ENCODE data around the gene MEIS2.

MEIS2 gene

GRCh38 chr15:36951731-36952247 lies 148.6 kb downstream of the MEIS2 start:
- DNase-seq, result no peak

DNA sequence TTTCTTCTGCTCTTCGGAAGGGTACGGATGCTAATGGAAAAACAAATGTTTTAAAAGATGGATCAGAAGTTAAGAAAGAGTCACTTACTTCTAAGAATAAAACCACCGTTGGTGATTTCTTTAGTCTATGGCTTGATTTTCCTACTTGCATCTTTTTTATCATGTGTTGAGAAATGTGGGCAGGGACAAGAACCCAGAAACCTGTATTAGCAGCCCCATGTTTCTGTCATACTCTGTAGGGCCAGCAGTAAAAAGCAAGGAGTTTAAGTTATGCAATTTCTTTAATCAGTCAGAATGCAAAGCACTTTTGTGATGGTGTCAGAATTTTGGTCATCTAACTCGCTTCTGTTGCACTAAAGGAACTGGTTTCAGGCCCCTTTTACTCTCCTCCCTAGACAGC lies 150.0 kb downstream of the MEIS2 start:
- no peak for DNase-seq

- no peak for DNase-seq
Observed at GRCh38 chr15:36948982-36949381, 151.4 kb downstream of the MEIS2 start.

DNA sequence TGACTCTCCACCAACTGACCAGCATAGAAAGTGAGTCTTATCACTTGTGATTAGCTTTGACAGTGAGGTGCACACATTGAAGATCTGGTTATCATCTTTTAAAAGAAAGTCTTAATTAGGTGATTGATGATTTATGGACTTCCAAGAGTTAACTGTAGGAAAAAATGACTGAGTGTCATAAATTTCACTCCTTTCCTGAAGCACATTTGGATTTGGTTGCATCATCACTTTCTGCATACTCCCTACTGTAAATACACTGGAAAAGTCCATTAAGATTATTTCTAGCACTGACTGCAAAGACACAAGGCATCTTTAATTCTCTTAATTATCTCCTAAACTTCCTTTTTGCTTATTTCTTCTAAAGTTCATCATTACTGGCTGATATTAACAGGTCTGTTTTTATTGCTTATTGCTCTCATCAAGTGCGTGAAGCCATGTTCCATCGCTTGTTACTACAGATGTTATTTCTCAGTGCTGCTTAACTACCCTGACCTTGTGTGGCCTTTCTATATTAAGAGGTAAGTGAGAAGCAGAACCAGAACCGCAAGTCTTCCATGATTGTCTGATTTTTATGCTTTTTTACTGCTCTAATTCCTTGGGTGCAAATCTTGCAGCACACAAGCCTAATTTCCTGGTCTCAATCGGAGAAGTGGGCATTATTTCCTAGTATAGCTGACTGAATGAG lies 153.2 kb downstream of the MEIS2 start:
- no peak for DNase-seq

DNA sequence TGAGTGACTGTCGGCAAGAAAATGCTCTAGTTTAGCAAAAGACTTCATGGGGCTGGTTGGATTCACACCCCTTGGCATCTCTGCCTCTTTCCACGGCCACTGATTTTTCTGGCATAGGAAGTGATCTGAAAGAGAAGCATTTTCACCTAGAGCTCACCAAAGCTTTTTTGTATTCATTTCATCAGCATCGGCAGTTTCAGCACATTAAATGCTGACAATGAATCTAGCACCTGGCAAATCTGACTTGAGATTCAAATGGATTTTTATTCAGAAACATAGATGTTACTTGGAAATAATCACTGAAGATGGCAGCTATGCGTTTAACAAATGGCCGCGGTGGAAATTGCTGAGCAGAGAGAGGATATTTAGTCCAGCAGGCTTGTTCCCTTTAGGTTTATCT lies 155.9 kb downstream of the MEIS2 start:
- DNase-seq, result no peak

DNA sequence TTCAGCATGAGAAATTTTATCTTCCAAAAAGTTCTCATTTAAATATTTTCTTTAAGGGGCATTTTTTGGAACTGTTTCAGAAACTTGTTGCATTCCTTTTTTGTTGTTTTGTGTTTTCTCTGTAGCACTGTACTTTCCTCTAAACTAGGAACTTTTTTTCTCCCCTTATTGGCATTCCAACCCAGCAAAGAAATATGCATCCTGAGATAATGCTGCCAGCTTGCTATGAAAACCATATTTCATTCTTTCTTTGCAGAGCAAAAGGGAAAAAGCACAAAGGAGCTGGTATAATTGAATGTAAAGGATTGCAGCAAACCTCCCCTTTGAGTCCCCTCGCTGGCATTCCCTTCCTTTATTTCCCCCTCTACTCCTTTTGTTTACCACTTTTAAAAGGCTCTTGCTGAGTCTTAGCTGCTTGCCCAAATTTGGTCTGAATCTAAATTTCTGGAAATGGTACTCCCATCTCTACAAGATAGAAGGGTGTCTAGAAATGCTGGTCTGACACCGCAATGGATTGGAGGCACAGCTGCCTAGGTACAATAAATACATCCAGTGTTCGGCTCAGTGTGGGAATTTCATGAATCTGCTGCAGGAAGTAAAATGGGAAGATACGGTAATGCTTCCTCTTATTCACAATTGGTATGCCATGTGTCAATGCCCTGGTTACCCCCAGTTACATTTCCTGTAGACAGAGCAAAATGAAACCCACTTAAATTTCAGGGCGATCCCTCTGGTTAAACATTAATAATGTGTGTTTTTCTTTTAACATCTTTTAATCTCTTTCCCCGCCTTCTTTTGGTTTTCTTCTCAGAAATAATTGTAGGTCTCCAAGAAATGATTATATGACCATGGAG lies 156.6 kb downstream of the MEIS2 start:
- no peak for DNase-seq

GRCh38 chr15:36942248-36942827 lies 158.0 kb downstream of the MEIS2 start:
- DNase-seq, result no peak

DNA sequence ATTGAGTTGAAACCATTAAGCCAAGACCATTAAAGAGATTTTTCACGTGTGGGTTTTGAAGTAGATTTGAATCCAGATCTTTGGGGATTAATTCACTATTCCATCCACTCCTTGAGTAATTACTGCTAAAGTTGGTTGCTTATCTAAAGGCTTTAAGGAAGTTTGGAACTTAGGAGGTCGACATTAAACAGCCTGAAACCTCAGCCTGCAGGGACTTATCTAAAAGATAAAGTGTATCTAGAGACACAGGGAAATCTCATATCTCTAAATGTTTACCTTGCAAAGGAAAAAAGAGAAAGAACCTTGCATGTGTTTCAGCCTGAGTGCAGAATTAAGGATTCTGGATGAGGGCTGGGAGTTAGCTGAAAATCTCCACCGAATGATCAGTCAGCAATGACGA lies 158.6 kb downstream of the MEIS2 start:
- DNase-seq, result no peak

- DNase-seq, result no peak
Observed at GRCh38 chr15:36940636-36941260, 159.6 kb downstream of the MEIS2 start.

- no peak for DNase-seq
Observed at GRCh38 chr15:36940219-36940618, 160.1 kb downstream of the MEIS2 start.

GRCh38 chr15:36938764-36939163 lies 161.6 kb downstream of the MEIS2 start:
- no peak for DNase-seq

DNA sequence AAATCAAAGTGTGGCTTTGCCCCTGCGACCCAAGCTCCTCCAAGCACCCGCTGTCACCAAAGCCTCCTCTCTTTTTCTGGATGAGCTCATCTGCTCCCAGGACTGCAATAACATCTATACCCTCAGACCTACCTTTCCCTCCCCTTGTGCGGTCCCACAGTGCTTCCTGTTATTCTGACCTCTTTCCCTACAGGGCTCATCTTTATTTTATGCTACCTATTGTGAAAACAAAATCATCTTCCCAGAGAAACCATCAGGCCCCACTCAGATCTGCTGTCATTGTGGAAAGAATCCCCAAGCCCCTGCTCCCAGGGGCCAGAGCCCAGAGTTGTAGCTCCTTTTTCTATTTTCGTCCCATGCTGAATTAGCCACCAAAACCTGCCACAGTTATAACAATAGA lies 162.2 kb downstream of the MEIS2 start:
- DNase-seq, result no peak

DNA sequence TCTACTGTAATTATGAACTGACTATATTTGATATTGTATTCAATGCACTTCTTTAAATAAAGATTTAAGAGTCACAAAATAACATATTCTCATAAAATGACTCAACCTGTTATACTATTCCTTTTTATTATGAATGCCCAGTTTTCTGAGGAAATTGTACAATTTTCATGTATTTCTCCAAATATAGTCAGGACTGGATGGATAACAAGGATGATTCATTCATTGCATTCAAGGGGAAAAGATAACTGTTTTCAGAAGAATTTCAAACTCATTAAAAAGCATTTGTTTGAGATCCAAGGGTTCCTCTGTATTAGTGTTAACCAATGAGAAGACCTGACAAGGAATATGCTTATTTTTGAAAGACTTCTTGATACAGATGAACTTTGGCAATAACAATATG lies 163.7 kb downstream of the MEIS2 start:
- no peak for DNase-seq

DNA sequence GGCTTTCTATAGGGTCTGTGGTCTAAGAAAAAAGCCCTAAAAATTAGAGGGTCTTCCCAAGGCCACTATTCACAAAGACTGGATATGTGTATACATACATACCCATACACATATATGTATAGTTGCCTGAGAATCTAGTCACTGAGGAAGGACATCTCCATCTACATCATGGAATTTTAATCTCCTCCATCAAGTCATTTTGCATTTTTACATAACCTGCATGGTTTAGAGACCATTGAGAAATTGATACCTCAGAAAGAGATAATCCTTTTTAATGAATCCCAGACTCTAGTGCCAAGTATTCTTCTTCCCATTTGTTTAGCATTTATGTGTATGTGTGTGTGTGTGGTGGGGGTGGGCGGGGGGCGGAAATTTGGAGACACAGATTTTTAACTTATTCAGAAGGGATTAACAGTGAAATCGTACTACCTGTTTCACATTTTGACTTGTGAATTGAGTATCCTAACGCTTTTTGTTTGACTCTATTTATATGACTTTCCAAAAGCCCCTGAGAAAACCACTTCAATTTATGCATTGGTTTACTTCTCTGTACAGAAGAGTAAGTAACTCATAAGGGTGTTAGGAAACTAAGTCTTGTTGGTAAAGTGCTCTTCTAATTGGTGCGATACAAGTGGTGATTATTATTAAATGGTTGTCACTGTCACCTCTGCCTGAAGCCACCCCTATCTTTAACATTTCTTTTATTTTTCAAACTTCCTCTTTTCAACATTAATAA lies 166.9 kb downstream of the MEIS2 start:
- no peak for DNase-seq

DNA sequence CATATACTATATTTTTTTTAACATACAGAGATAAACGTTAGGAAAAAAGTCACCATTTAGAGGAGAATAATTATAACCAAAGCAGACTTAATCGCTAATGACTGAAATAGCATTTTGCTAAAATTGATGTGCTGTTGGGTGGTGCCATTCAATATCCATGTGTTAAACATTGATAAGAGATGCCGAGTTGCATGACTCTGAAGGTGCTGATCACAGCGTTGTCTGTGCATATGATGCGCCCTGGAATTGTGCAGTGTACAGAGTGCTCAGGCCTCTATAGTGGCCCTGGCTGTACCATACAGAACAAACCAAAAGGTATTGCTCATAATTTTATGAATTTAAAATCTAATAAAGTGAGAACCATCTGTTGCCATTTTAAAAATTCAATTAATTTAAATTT lies 168.3 kb downstream of the MEIS2 start:
- no peak for DNase-seq

- DNase-seq, result no peak
Observed at GRCh38 chr15:36931434-36931833, 168.9 kb downstream of the MEIS2 start.

- DNase-seq, result no peak
Observed at GRCh38 chr15:36926427-36926825, 173.9 kb downstream of the MEIS2 start.

DNA sequence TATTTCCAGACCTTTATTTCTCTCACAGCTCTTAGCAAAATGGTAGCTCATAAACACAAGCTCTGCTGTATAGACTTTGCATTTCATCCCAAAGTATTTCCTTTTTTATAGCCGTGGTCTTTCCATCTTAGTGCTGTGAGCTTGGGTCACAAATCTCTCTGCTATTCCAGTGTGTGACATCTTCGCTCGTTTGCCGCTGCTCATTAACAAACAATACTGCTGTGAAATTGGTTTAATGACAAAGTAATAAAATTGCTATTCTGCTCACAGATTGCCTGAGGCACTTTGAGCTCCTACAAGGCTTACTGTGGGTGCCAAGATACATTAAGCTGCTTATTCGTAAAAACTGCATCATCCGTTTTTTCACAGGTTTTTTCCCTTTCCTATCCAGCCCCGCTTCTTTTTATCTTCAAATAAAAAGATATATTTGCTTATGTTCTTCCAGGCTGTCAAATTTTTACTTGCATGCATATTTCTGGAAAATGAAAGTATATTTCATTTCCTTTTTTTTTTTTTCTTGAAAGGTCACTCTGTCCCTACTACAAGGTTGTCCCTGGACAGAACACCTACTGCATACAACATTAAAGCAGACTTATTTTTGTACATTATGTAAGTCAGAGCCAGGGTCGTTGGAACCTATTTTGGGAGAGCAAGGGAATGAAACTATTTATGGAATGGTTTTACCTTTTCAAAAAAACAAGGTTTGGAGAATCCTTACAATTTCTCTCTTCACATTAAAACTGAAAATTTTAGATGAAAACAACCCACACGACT lies 174.5 kb downstream of the MEIS2 start:
- DNase-seq, result no peak

DNA sequence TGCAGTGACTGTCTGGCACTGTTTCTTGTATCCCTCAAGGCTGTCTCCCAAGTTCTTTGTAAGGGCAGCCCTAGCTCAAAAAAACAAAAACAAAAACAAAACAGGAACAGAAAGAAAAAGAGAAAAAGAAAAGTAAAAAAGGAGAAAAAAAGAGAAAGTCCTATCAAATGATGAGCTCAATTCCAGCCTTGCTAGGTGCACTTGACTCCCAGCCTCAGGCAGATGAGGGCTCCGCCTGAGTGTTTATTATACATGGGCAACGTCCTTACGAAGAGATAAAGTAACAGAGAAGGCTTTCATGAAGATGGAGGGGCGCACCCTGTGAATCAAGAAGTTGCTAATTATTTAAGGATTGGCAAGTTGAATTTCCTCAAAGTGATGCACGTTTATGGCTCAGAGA lies 175.3 kb downstream of the MEIS2 start:
- DNase-seq, result no peak

DNA sequence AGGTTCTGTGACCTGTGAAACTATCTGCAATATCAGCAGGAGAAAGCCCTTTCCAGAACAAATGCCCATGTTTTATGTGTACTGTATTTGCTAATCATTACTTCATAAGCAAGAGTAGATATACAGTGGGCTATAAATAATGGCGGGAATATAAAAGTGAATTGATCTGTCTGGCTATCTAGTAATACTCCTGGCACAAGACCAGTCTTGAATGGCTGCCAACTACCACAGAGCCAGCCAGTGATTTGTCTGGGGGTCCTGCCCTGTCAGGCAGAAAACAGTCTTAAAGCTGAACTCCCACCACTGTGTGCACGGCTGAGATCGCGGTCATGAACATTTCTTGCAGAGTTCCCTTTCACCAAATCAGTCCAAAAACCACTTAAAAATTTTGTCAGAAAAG lies 176.3 kb downstream of the MEIS2 start:
- DNase-seq, result no peak

- no peak for DNase-seq
Observed at GRCh38 chr15:36921484-36922091, 178.8 kb downstream of the MEIS2 start.
